HepG2 (cell line): ENCODE results near the gene F12.

Experiments
- AGO2 ChIP-seq: fragments of 200-400 bp; formaldehyde crosslinking; optimal IDR thresholded peaks from 2 replicates; pipeline ENCODE3; 2017; ENCODE audit warnings: mild to moderate bottlenecking, low read depth, low read length, moderate library complexity
- ATF7 ChIP-seq, 2 experiments: fragments of 450-650 bp in 1 of 2; sonication (generic) in 1 of 2; formaldehyde crosslinking in 1 of 2; IDR thresholded peaks; 2 replicates each; pipeline versions ENCODE4 v1.4.0 to v1.6.1; 2016 to 2020; ENCODE audit warnings: antibody characterized with exemption in 1 of 2, mild to moderate bottlenecking in 1 of 2, missing genetic modification reagents in 1 of 2
- KMT2A ChIP-seq: sonication (generic); formaldehyde crosslinking; IDR thresholded peaks from 2 replicates; pipeline ENCODE4 v1.4.0; 2020; ENCODE audit warnings: missing genetic modification reagents
- RBAK ChIP-seq: sonication (generic); formaldehyde crosslinking; IDR thresholded peaks from 2 replicates; pipeline ENCODE4 v1.5.1; 2020; ENCODE audit warnings: mild to moderate bottlenecking, missing genetic modification reagents
- YEATS4 ChIP-seq: sonication (generic); formaldehyde crosslinking; IDR thresholded peaks from 2 replicates; pipeline ENCODE4 v1.4.0; 2020; ENCODE audit warnings: missing genetic modification reagents, borderline replicate concordance
- ZKSCAN8 ChIP-seq: IDR thresholded peaks from 2 replicates; pipeline ENCODE4 v1.6.1; 2016; ENCODE audit warnings: borderline replicate concordance, missing genetic modification reagents, missing compliant biosample characterization
- TF ChIP-seq, protein P1 (sequence below): sonication (generic); formaldehyde crosslinking; IDR thresholded peaks from 2 replicates; pipeline ENCODE4 v1.5.1; 2020; ENCODE audit warnings: mild to moderate bottlenecking, moderate library complexity, missing genetic modification reagents
- TF ChIP-seq, protein P2 (sequence below): sonication (generic); formaldehyde crosslinking; IDR thresholded peaks from 2 replicates; pipeline ENCODE4 v1.8.1; 2023; ENCODE audit warnings: mild to moderate bottlenecking, missing genetic modification reagents
- TF ChIP-seq, protein P3 (sequence below): sonication (generic); formaldehyde crosslinking; IDR thresholded peaks from 2 replicates; pipeline ENCODE4 v1.5.0; 2020; ENCODE audit warnings: mild to moderate bottlenecking, missing genetic modification reagents, moderate library complexity

DNA sequence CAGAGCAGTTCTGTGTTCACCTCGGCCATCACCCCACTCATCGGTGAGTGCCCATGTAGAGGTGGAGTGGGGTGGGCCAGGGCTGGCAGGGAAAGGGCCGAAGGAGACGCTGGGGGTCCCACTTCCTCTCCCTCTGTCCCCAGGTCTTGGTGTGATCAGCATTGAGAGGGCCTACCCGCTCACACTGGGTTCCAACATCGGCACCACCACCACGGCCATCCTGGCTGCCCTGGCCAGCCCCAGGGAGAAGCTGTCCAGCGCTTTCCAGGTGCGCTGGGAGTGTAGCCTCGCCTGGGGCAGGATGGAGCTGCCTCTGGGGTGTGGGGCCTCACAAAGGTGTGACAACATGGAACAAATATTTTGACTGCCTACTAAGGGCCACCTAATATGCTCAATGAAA is 12.6 kb downstream of the F12 start:
- TF ChIP-seq ZKSCAN8 (CRISPR knock-in tag) (no peak), KMT2A (CRISPR knock-in tag) (no peak), ATF7 (IDR thresholded peaks at IDR 0.05) (no peak), ATF7 (CRISPR knock-in tag; IDR thresholded peaks at IDR 0.05) (no peak), YEATS4 (no peak), RBAK (CRISPR knock-in tag) (no peak), AGO2 (no peak)
- TF ChIP-seq, protein P1, sequence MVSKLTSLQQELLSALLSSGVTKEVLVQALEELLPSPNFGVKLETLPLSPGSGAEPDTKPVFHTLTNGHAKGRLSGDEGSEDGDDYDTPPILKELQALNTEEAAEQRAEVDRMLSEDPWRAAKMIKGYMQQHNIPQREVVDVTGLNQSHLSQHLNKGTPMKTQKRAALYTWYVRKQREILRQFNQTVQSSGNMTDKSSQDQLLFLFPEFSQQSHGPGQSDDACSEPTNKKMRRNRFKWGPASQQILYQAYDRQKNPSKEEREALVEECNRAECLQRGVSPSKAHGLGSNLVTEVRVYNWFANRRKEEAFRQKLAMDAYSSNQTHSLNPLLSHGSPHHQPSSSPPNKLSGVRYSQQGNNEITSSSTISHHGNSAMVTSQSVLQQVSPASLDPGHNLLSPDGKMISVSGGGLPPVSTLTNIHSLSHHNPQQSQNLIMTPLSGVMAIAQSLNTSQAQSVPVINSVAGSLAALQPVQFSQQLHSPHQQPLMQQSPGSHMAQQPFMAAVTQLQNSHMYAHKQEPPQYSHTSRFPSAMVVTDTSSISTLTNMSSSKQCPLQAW (CRISPR knock-in tag) = no peak
- TF ChIP-seq, protein P2, sequence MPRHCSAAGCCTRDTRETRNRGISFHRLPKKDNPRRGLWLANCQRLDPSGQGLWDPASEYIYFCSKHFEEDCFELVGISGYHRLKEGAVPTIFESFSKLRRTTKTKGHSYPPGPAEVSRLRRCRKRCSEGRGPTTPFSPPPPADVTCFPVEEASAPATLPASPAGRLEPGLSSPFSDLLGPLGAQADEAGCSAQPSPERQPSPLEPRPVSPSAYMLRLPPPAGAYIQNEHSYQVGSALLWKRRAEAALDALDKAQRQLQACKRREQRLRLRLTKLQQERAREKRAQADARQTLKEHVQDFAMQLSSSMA (CRISPR knock-in tag) = no peak
- TF ChIP-seq, protein P3, sequence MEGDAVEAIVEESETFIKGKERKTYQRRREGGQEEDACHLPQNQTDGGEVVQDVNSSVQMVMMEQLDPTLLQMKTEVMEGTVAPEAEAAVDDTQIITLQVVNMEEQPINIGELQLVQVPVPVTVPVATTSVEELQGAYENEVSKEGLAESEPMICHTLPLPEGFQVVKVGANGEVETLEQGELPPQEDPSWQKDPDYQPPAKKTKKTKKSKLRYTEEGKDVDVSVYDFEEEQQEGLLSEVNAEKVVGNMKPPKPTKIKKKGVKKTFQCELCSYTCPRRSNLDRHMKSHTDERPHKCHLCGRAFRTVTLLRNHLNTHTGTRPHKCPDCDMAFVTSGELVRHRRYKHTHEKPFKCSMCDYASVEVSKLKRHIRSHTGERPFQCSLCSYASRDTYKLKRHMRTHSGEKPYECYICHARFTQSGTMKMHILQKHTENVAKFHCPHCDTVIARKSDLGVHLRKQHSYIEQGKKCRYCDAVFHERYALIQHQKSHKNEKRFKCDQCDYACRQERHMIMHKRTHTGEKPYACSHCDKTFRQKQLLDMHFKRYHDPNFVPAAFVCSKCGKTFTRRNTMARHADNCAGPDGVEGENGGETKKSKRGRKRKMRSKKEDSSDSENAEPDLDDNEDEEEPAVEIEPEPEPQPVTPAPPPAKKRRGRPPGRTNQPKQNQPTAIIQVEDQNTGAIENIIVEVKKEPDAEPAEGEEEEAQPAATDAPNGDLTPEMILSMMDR = no peak
